PC-3 (cell line): ENCODE data around the gene DOK5. TPM values are rescaled to one million over a fixed set of nuclear protein-coding genes. Genes with fewer than 3 reads are reported as not detected.

Experiments used
- ATAC-seq: fragments of 200-7000 bp; cut with Tn5 transposase; 2 replicates; pipeline ENCODE4 v1.9.1; 2020; ENCODE audit warnings: mild to moderate bottlenecking, moderate library complexity
- BruUV-seq: library from RNA; stranded (reverse); fragments of 400-500 nt; replicated peaks from 2 replicates; lab custom pipeline; 2021; lab: Mats Ljungman, UMichigan
- CTCF ChIA-PET: fragments of 300-600 bp; sonication (Branson Sonifier 250); formaldehyde crosslinking; loops from one replicate; lab custom pipeline; 2022; ENCODE audit warnings: antibody characterized with exemption; lab: Charles Lee
- POLR2A ChIA-PET: fragments of 300-600 bp; sonication (Branson Sonifier 250); formaldehyde crosslinking; loops from one replicate; lab custom pipeline; 2022; ENCODE audit warnings: antibody characterized with exemption; ENCODE audit not compliant: unreplicated experiment; lab: Charles Lee
- DNase-seq: peaks from one replicate; pipeline ENCODE4 v3.0.0-alpha.2; 2015
- H2AFZ ChIP-seq: fragments of 300-600 bp; sonication (generic); 2 replicates; pipeline ENCODE4 v1.6.0; 2016; ENCODE audit warnings: antibody characterized with exemption, low read length
- H3F3A ChIP-seq: fragments of 300-600 bp; sonication (generic); one replicate; pipeline ENCODE4 v1.6.0; 2017; ENCODE audit warnings: antibody characterized with exemption, low read length, control low read depth, mild to moderate bottlenecking; ENCODE audit not compliant: unreplicated experiment
- H3K27ac ChIP-seq: fragments of 300-600 bp; sonication (generic); 2 replicates; pipeline ENCODE4 v1.5.1; 2016; ENCODE audit warnings: mild to moderate bottlenecking, low read length
- H3K27me3 ChIP-seq: fragments of 300-600 bp; sonication (generic); 2 replicates; pipeline ENCODE4 v1.6.1; 2016; ENCODE audit warnings: low read length, mixed read lengths
- H3K36me3 ChIP-seq: fragments of 300-600 bp; sonication (generic); 2 replicates; pipeline ENCODE4 v1.6.1; 2016; ENCODE audit warnings: low read depth, mixed run types, low read length, mixed read lengths
- H3K4me1 ChIP-seq: fragments of 300-600 bp; sonication (generic); 2 replicates; pipeline ENCODE4 v1.5.1; 2016; ENCODE audit warnings: low read length; ENCODE audit not compliant: insufficient read depth
- H3K4me2 ChIP-seq: fragments of 300-600 bp; sonication (generic); 2 replicates; pipeline ENCODE4 v1.6.0; 2016; ENCODE audit warnings: low read length
- H3K4me3 ChIP-seq: fragments of 300-600 bp; sonication (generic); 2 replicates; pipeline ENCODE4 v1.5.1; 2016; ENCODE audit warnings: mild to moderate bottlenecking, low read length, mixed read lengths
- H3K79me2 ChIP-seq: fragments of 300-600 bp; sonication (generic); 2 replicates; pipeline ENCODE4 v1.6.1; 2017; ENCODE audit warnings: low read length, mixed read lengths
- H3K9ac ChIP-seq: fragments of 300-600 bp; sonication (generic); 2 replicates; pipeline ENCODE4 v1.6.0; 2016; ENCODE audit warnings: mild to moderate bottlenecking, low read length
- H3K9me2 ChIP-seq: fragments of 300-600 bp; sonication (generic); replicated peaks from 2 replicates; pipeline ENCODE4 v1.6.1; 2016; ENCODE audit warnings: mixed run types, low read length, mixed read lengths
- H3K9me3 ChIP-seq: fragments of 300-600 bp; sonication (generic); 2 replicates; pipeline ENCODE4 v1.6.1; 2016; ENCODE audit warnings: low read length, mixed read lengths
- H4K20me1 ChIP-seq: fragments of 300-600 bp; sonication (generic); 2 replicates; pipeline ENCODE4 v1.6.1; 2016; ENCODE audit warnings: low read length, mixed read lengths
- EZH2 ChIP-seq: fragments of 300-600 bp; sonication (generic); IDR thresholded peaks from one replicate; pipeline ENCODE4 v1.6.1; 2017; ENCODE audit warnings: antibody characterized with exemption, mild to moderate bottlenecking, low read length; ENCODE audit not compliant: unreplicated experiment
- EZH2phosphoT487 ChIP-seq: fragments of 300-600 bp; sonication (generic); IDR thresholded peaks from 2 replicates; pipeline ENCODE4 v1.6.1; 2018; ENCODE audit warnings: mild to moderate bottlenecking, antibody characterized with exemption, low read length, borderline replicate concordance
- intact Hi-C: fragments of 100-400 bp; cut with micrococcal nuclease; formaldehyde crosslinking; loops from 2 replicates; pipeline ENCODE4 v1.9.0; 2023
- total RNA-seq: library from RNA; depleted of rRNA; stranded (reverse); fragments of >200 nt; gene quantifications from 2 replicates; pipeline ENCODE4 v1.2.3, GENCODE V29; 2014
- TF ChIP-seq, protein P1 (sequence below): fragments of 300-600 bp; sonication (generic); conservative IDR thresholded peaks from 2 replicates; pipeline ENCODE4 v1.5.1; 2017; ENCODE audit warnings: antibody characterized with exemption, low read depth, mild to moderate bottlenecking, low read length

Gene DOK5
- total RNA-seq, 1 experiment from 2014 or later: not detected

DNA sequence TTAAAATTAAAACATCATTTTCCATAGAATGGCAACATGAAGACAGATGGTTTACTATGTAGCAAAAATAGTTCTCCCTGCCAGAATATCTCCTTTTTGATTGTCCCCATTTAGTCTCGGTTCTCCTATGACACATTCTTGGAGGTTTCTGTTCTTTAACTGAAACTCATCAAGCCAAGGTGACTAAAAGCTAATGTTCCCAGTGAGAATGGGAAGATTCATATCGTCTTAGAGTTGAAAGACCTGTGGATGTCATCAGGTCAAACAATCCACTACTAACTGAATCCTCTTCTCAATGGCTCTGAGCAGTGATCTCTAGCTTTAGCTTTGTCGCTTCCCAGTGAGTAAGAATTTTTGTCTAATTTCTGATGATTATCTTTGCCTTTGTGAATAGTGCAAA lies 1.3 kb upstream of the DOK5 start:
- Histone ChIP-seq H2AFZ (no peak overlapping the region), H3K79me2 (no peaks in the 10 kb centered on the region), H4K20me1 (no peaks in the 10 kb centered on the region), H3K36me3 (no peaks in the 10 kb centered on the region), H3K4me2 (no peak overlapping the region), H3F3A (no peaks in the 10 kb centered on the region), H3K4me3 (no peak overlapping the region), H3K4me1 (no peaks in the 10 kb centered on the region), H3K9me3 (peaks cover 7% of the 10 kb centered on the region; the same call in 1 of the 2 replicates), H3K9ac (no peak overlapping the region), H3K27me3 (peaks cover 79% of the 10 kb centered on the region), H3K9me2 (no peaks in the 10 kb centered on the region), H3K27ac (no peak overlapping the region)
- no peak for DNase-seq
- ChIA-PET POLR2A (no interaction called here), CTCF (no interaction called here)
- TF ChIP-seq, protein P1, sequence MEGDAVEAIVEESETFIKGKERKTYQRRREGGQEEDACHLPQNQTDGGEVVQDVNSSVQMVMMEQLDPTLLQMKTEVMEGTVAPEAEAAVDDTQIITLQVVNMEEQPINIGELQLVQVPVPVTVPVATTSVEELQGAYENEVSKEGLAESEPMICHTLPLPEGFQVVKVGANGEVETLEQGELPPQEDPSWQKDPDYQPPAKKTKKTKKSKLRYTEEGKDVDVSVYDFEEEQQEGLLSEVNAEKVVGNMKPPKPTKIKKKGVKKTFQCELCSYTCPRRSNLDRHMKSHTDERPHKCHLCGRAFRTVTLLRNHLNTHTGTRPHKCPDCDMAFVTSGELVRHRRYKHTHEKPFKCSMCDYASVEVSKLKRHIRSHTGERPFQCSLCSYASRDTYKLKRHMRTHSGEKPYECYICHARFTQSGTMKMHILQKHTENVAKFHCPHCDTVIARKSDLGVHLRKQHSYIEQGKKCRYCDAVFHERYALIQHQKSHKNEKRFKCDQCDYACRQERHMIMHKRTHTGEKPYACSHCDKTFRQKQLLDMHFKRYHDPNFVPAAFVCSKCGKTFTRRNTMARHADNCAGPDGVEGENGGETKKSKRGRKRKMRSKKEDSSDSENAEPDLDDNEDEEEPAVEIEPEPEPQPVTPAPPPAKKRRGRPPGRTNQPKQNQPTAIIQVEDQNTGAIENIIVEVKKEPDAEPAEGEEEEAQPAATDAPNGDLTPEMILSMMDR: no peak
- no peak for TF ChIP-seq EZH2
- TF ChIP-seq EZH2phosphoT487: no peak
- BruUV-seq: no TSS peak
- no peak for ATAC-seq
- intact Hi-C loops: no loop called here

DNA sequence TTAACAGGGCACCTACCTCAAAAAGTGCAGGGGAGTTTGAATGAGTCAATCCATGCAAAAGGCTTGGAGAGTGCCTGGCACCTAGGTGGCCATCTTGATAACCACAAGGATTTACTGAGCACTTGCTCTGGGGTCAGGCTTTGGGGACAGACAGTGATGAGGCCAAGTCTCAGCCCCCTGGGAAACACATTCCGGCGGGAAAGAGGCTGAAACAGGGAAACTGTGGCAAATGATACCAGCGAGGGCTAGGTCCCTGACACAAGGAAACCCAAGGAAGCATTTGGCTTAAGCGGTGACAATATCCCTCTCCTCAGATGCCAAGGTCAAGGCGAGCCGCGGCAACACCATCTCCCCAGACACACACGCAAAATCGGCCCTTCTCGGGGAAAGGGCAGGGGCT lies 527 bp upstream of the DOK5 start:
- H2AFZ ChIP-seq: no peak overlapping the region
- H3K27me3 ChIP-seq: peaks cover 71% of the 10 kb centered on the region
- intact Hi-C loops: no loop called here
- no peak overlapping the region for H3K27ac ChIP-seq
- no peaks in the 10 kb centered on the region for H3K79me2 ChIP-seq
- no peaks in the 10 kb centered on the region for H4K20me1 ChIP-seq
- POLR2A ChIA-PET: no interaction called here
- no peaks in the 10 kb centered on the region for H3K36me3 ChIP-seq
- H3K4me2 ChIP-seq: no peak overlapping the region
- TF ChIP-seq EZH2: no peak
- no peak for TF ChIP-seq EZH2phosphoT487
- TF ChIP-seq, protein P1: no peak
- H3F3A ChIP-seq: no peaks in the 10 kb centered on the region
- no peaks in the 10 kb centered on the region for H3K4me1 ChIP-seq
- no TSS peak for BruUV-seq
- CTCF ChIA-PET: no interaction called here
- no peak overlapping the region for H3K4me3 ChIP-seq
- no peak overlapping the region for H3K9ac ChIP-seq
- ATAC-seq: no peak
- peaks cover 7% of the 10 kb centered on the region; the same call in 1 of the 2 replicates for H3K9me3 ChIP-seq
- no peaks in the 10 kb centered on the region for H3K9me2 ChIP-seq
- no peak for DNase-seq

DNA sequence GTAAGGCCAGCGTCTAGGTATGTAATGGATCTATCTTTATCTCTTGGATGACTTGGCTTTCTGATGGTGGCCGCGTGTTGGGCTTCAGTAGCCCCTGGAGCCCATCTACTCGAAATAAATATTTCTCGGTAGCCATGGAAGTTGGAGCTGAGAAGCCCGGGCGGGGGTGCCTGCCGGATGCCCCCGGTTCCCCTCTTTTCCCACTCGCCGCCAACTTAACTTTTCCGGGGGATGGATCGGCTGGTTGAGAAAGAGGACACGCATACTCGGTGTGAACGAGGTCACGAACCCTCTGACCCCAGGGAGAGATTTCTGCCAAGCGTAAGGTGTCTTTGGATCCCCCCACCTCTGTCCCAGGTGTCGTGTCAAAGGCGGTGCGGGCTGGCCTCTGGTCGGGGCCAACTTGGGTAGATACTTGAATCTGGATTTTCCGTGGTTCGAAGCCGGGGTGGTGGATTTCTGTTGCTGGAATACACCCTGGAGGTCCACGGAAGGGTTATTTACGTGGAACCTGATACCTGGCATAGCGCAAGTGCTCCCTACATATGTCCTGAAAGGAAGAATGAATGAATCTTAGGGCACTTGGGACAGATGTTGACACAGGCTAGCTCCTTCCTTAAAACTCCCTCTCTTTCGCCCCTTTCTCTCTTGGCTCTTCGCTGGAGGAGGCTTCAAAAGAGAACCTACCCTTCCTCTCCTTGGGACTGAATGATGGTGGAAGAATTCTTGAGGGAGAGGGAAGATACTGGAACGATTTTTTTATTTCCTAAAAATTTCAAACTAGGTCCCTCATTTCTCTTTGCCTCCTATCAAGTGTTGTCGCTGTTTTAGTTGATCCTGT lies 996 bp downstream of the DOK5 start:
- H3K36me3 ChIP-seq: no peaks in the 10 kb centered on the region
- no peak overlapping the region for H3K9ac ChIP-seq
- H3F3A ChIP-seq: no peaks in the 10 kb centered on the region
- TF ChIP-seq EZH2phosphoT487 (no peak), EZH2 (no peak)
- TF ChIP-seq, protein P1: no peak
- peaks cover 58% of the 10 kb centered on the region for H3K27me3 ChIP-seq
- H4K20me1 ChIP-seq: no peaks in the 10 kb centered on the region
- H3K27ac ChIP-seq: no peak overlapping the region
- no peak overlapping the region for H3K4me2 ChIP-seq
- DNase-seq (no peak), ATAC-seq (no peak)
- ChIA-PET POLR2A (no interaction called here), CTCF (no interaction called here)
- no peak overlapping the region for H3K4me3 ChIP-seq
- no TSS peak for BruUV-seq
- H3K4me1 ChIP-seq: no peaks in the 10 kb centered on the region
- intact Hi-C loops: no loop called here
- H3K9me3 ChIP-seq: peaks cover 4% of the 10 kb centered on the region; the same call in 1 of the 2 replicates
- H3K9me2 ChIP-seq: no peaks in the 10 kb centered on the region
- H3K79me2 ChIP-seq: no peaks in the 10 kb centered on the region
- H2AFZ ChIP-seq: no peak overlapping the region
